ENCODE results near the gene ARHGAP31.

DNA sequence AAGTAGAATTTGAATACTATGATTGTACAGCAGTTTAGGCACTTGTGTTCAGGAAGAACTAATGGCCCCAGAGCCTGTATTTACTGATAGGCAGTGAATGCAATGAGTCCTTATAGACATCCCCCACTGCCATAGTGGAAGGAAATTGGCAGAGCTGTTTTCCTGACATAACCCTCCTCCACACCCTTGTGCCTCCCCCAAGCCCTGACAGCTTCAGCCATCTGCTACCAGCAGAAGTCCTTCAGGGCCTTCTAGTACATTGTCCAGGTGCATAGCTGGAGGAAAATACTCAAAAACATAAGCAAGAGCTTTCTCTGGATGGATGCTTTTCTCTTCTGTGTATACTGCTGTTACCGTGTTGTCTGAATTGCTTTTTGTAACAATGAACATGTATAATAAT lies 20.6 kb downstream of the ARHGAP31 start:
- TF ChIP-seq, protein P1, sequence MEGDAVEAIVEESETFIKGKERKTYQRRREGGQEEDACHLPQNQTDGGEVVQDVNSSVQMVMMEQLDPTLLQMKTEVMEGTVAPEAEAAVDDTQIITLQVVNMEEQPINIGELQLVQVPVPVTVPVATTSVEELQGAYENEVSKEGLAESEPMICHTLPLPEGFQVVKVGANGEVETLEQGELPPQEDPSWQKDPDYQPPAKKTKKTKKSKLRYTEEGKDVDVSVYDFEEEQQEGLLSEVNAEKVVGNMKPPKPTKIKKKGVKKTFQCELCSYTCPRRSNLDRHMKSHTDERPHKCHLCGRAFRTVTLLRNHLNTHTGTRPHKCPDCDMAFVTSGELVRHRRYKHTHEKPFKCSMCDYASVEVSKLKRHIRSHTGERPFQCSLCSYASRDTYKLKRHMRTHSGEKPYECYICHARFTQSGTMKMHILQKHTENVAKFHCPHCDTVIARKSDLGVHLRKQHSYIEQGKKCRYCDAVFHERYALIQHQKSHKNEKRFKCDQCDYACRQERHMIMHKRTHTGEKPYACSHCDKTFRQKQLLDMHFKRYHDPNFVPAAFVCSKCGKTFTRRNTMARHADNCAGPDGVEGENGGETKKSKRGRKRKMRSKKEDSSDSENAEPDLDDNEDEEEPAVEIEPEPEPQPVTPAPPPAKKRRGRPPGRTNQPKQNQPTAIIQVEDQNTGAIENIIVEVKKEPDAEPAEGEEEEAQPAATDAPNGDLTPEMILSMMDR (IDR thresholded peaks at IDR 0.05; ENCODE audit: low read depth, low read length): no peak
- no peak for TF ChIP-seq EZH2phosphoT487 (IDR thresholded peaks at IDR 0.05; ENCODE audit: low read depth)
